Osteocyte (in vitro differentiated cells): ENCODE results near the gene LCLAT1. TPM values are rescaled to one million over a fixed set of nuclear protein-coding genes. Genes with fewer than 3 reads are reported as not detected.

ENCODE experiments used
- DNase-seq: peaks from one replicate; pipeline ENCODE4 v3.0.0; 2021; ENCODE audit warnings: mixed read lengths; ENCODE audit not compliant: unreplicated experiment; ENCODE audit errors: extremely low spot score
- H3K27ac Mint-ChIP-seq: one replicate; pipeline ENCODE4 v1.8.0; 2021; ENCODE audit warnings: mild to moderate bottlenecking, mixed read lengths; ENCODE audit not compliant: unreplicated experiment
- H3K27me3 Mint-ChIP-seq: one replicate; pipeline ENCODE4 v1.8.0; 2021; ENCODE audit warnings: mixed read lengths; ENCODE audit not compliant: unreplicated experiment
- H3K36me3 Mint-ChIP-seq: one replicate; pipeline ENCODE4 v1.8.0; 2021; ENCODE audit warnings: mixed read lengths; ENCODE audit not compliant: unreplicated experiment
- H3K4me1 Mint-ChIP-seq: one replicate; pipeline ENCODE4 v1.8.0; 2021; ENCODE audit warnings: mixed read lengths; ENCODE audit not compliant: unreplicated experiment
- H3K4me3 Mint-ChIP-seq: one replicate; pipeline ENCODE4 v1.8.0; 2021; ENCODE audit warnings: mild to moderate bottlenecking, moderate library complexity, mixed read lengths; ENCODE audit not compliant: unreplicated experiment
- H3K9me3 Mint-ChIP-seq: one replicate; pipeline ENCODE4 v1.8.0; 2021; ENCODE audit warnings: mixed read lengths; ENCODE audit not compliant: unreplicated experiment
- CTCF ChIP-seq: fragments of 200-600 bp; sonication (generic); IDR thresholded peaks from 2 replicates; pipeline ENCODE4 v1.5.0; 2021; ENCODE audit warnings: antibody characterized with exemption, mild to moderate bottlenecking, moderate library complexity
- total RNA-seq: library from RNA; stranded (reverse); gene quantifications from 2 replicates; pipeline ENCODE4 v1.2.1, GENCODE V29; 2021

Gene LCLAT1
- total RNA-seq, 1 donor from 2014 or later = 13.6 TPM

- no peak for DNase-seq
- TF ChIP-seq CTCF = no peak
- H3K4me1 Mint-ChIP-seq = no peaks in the 10 kb centered on the region
- H3K27me3 Mint-ChIP-seq = no peaks in the 10 kb centered on the region
- peaks cover 1% of the 10 kb centered on the region for H3K36me3 Mint-ChIP-seq
- no peak overlapping the region for H3K4me3 Mint-ChIP-seq
- no peaks in the 10 kb centered on the region for H3K9me3 Mint-ChIP-seq
- H3K27ac Mint-ChIP-seq = no peak overlapping the region
Measured at GRCh38 chr2:30582521-30582920, 135.5 kb downstream of the LCLAT1 start.

- no peak overlapping the region for H3K4me3 Mint-ChIP-seq
- H3K36me3 Mint-ChIP-seq = peaks cover 1% of the 10 kb centered on the region
- no peak overlapping the region for H3K27ac Mint-ChIP-seq
- no peak for DNase-seq
- H3K4me1 Mint-ChIP-seq = no peaks in the 10 kb centered on the region
- TF ChIP-seq CTCF = no peak
- H3K9me3 Mint-ChIP-seq = no peaks in the 10 kb centered on the region
- H3K27me3 Mint-ChIP-seq = no peaks in the 10 kb centered on the region
Measured at GRCh38 chr2:30583204-30583749, 136.2 kb downstream of the LCLAT1 start.

GRCh38 chr2:30584116-30584515 lies 137.1 kb downstream of the LCLAT1 start:
- DNase-seq = no peak
- Mint-ChIP-seq H3K4me3 (no peak overlapping the region), H3K9me3 (no peaks in the 10 kb centered on the region), H3K4me1 (peaks cover 5% of the 10 kb centered on the region), H3K27me3 (no peaks in the 10 kb centered on the region), H3K27ac (no peak overlapping the region), H3K36me3 (peaks cover 1% of the 10 kb centered on the region)
- no peak for TF ChIP-seq CTCF

DNA sequence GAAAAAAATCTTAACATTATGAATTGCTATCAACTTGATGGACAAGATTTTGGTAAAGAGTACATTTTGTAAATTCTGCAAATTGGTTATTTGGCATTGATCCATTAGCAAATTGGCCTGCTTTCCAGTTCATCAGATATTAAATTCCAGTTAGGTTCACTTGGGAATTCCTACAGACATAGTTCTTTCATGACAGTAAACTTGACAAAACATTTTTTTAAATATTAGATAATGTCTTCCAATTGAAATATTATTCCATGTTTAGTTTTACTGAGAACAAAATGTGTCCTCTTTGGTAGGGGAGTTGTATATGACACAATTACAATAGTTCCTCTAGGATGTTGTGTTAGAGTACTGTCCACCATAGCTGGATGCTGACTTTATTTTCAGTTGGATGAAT lies 141.9 kb downstream of the LCLAT1 start:
- Mint-ChIP-seq H3K4me1 (peaks cover 13% of the 10 kb centered on the region), H3K4me3 (no peak overlapping the region), H3K27ac (no peak overlapping the region)

GRCh38 chr2:30590407-30590806 lies 143.4 kb downstream of the LCLAT1 start:
- no peak for TF ChIP-seq CTCF
- no peaks in the 10 kb centered on the region for H3K27me3 Mint-ChIP-seq
- no peak overlapping the region for H3K27ac Mint-ChIP-seq
- no peak for DNase-seq
- no peak overlapping the region for H3K4me3 Mint-ChIP-seq
- H3K36me3 Mint-ChIP-seq = peaks cover 5% of the 10 kb centered on the region
- peaks cover 13% of the 10 kb centered on the region for H3K4me1 Mint-ChIP-seq
- no peaks in the 10 kb centered on the region for H3K9me3 Mint-ChIP-seq

More for the DNA sequence above, 141.9 kb downstream of the LCLAT1 start:
- Mint-ChIP-seq H3K27me3 (no peaks in the 10 kb centered on the region), H3K9me3 (no peaks in the 10 kb centered on the region), H3K36me3 (peaks cover 5% of the 10 kb centered on the region)
- DNase-seq = no peak
- no peak for TF ChIP-seq CTCF
